ENCODE results near the gene HSPA5.

- TF ChIP-seq CTCF (IDR thresholded peaks at IDR 0.05; ENCODE audit: low read depth, low read length, missing input control) (no peak), FOXA1 (IDR thresholded peaks at IDR 0.05) (no peak), YY1 (IDR thresholded peaks at IDR 0.05) (peak; percentile 83), ZBTB33 (IDR thresholded peaks at IDR 0.05) (no peak), ATF3 (IDR thresholded peaks at IDR 0.05) (no peak), REST (IDR thresholded peaks at IDR 0.05) (no peak), RAD21 (IDR thresholded peaks at IDR 0.05) (no peak), EGR1 (IDR thresholded peaks at IDR 0.05; ENCODE audit: low read depth in 2 of 2) (no peak)
Measured at GRCh38 chr9:125241863-125242739, 958 bp upstream of the HSPA5 start.
